GM18502 (cell line): Measurements from ENCODE around the gene ENTPD6.

ENCODE experiments used
- ATAC-seq: cut with Tn5 transposase; IDR thresholded peaks from one replicate; pipeline ENCODE4 v1.9.1; 2021; ENCODE audit warnings: mild to moderate bottlenecking; ENCODE audit not compliant: unreplicated experiment, poor library complexity

The ENTPD6 gene

GRCh38 chr20:25207149-25207959 lies 11.8 kb downstream of the ENTPD6 start:
- ATAC-seq = no peak

- ATAC-seq = no peak
Measured at GRCh38 chr20:25207960-25208534, 12.5 kb downstream of the ENTPD6 start.

GRCh38 chr20:25209400-25209799 lies 13.9 kb downstream of the ENTPD6 start:
- ATAC-seq = no peak

GRCh38 chr20:25209911-25210310 lies 14.4 kb downstream of the ENTPD6 start:
- no peak for ATAC-seq

GRCh38 chr20:25211273-25211672 lies 15.8 kb downstream of the ENTPD6 start:
- no peak for ATAC-seq

GRCh38 chr20:25212242-25212641 lies 16.7 kb downstream of the ENTPD6 start:
- no peak for ATAC-seq

- ATAC-seq = no peak
Measured at GRCh38 chr20:25213566-25214425, 18.3 kb downstream of the ENTPD6 start.

- ATAC-seq = no peak
Measured at GRCh38 chr20:25214426-25214790, 18.9 kb downstream of the ENTPD6 start.

- ATAC-seq = no peak
Measured at GRCh38 chr20:25214819-25215218, 19.3 kb downstream of the ENTPD6 start.

- no peak for ATAC-seq
Measured at GRCh38 chr20:25215521-25215920, 20.0 kb downstream of the ENTPD6 start.

GRCh38 chr20:25216199-25216945 lies 20.9 kb downstream of the ENTPD6 start:
- no peak for ATAC-seq

GRCh38 chr20:25217161-25218108 lies 21.9 kb downstream of the ENTPD6 start:
- no peak for ATAC-seq

- no peak for ATAC-seq
Measured at GRCh38 chr20:25218109-25218486, 22.6 kb downstream of the ENTPD6 start.

- ATAC-seq = no peak
Measured at GRCh38 chr20:25218492-25218891, 23.0 kb downstream of the ENTPD6 start.

- ATAC-seq = no peak
Measured at GRCh38 chr20:25219365-25219764, 23.9 kb downstream of the ENTPD6 start.

- no peak for ATAC-seq
Measured at GRCh38 chr20:25220021-25220730, 24.7 kb downstream of the ENTPD6 start.

- no peak for ATAC-seq
Measured at GRCh38 chr20:25220810-25221591, 25.5 kb downstream of the ENTPD6 start.
